GM12878 (cell line): ENCODE measurements around the gene HS1BP3. TPM values are rescaled to one million over a fixed set of nuclear protein-coding genes. Genes with fewer than 3 reads are reported as not detected.

ENCODE experiments used
- ATAC-seq: fragments of 200-7000 bp; cut with Tn5 transposase; 3 replicates; pipeline ENCODE4 v1.9.1; 2020; ENCODE audit warnings: mild to moderate bottlenecking, moderate library complexity
- BruUV-seq: library from RNA; stranded (reverse); fragments of 400-500 nt; replicated peaks from 2 replicates; lab custom pipeline; 2021; lab: Mats Ljungman, UMichigan
- CTCF ChIA-PET: fragments of 300-600 bp; sonication (Branson Sonifier 250); formaldehyde crosslinking; extraction: SDS; loops from one replicate; lab custom pipeline; 2021; ENCODE audit warnings: inconsistent platforms; lab: Yijun Ruan, JAX
- POLR2A ChIA-PET: fragments of 350-600 bp; formaldehyde crosslinking; extraction: SDS; loops from one replicate; lab custom pipeline; 2021; ENCODE audit warnings: inconsistent platforms; lab: Charles Lee
- RAD21 ChIA-PET: fragments of 300-600 bp; sonication (Branson Sonifier 250); formaldehyde crosslinking; loops from one replicate; lab custom pipeline; 2023; ENCODE audit warnings: antibody characterized with exemption; ENCODE audit not compliant: unreplicated experiment; lab: Charles Lee
- SMC1A ChIA-PET: fragments of 300-600 bp; sonication (Branson Sonifier 250); formaldehyde crosslinking; loops from one replicate; lab custom pipeline; 2023; ENCODE audit not compliant: unreplicated experiment, uncharacterized antibody; lab: Charles Lee
- DNase-seq: peaks from one replicate; pipeline ENCODE4 v3.0.0-alpha.2; 2011; ENCODE audit warnings: low read depth, low spot score
- FAIRE-seq: peaks from 3 replicates; lab custom pipeline; 2011; peaks lifted over from hg19 to GRCh38; lab: Jason Lieb, UNC
- H2AFZ ChIP-seq: 2 replicates; pipeline ENCODE4 v1.6.0; 2011; ENCODE audit warnings: low read depth, low read length, control low read depth; ENCODE audit not compliant: control insufficient read depth
- H3K27ac ChIP-seq: 2 replicates; pipeline ENCODE4 v1.5.1; 2011; ENCODE audit warnings: control low read depth; ENCODE audit not compliant: control insufficient read depth, insufficient read depth
- H3K27me3 ChIP-seq, 2 experiments: replicated peaks in 1 of 2; 2 replicates each; pipeline versions ENCODE4 v1.6.0 to v1.6.1; 2011; ENCODE audit warnings: low read length in 1 of 2; ENCODE audit not compliant: control insufficient read depth in 2 of 2, insufficient read depth in 2 of 2
- H3K36me3 ChIP-seq, 2 experiments: 2 replicates each; pipeline ENCODE4 v1.5.1; 2011; ENCODE audit warnings: low read length in 1 of 2; ENCODE audit not compliant: control insufficient read depth in 2 of 2, insufficient read depth in 2 of 2
- H3K4me1 ChIP-seq: 2 replicates; pipeline ENCODE4 v1.6.1; 2011; ENCODE audit warnings: mild to moderate bottlenecking, low read length, moderate library complexity, mixed read lengths; ENCODE audit not compliant: control insufficient read depth, insufficient read depth
- H3K4me2 ChIP-seq: 2 replicates; pipeline ENCODE4 v1.6.0; 2011; ENCODE audit warnings: control low read depth; ENCODE audit not compliant: control insufficient read depth, insufficient read depth
- H3K4me3 ChIP-seq: fragments of 200-600 bp; sonication (generic); 2 replicates; pipeline ENCODE4 v1.5.1; 2016
- H3K79me2 ChIP-seq: 2 replicates; pipeline ENCODE4 v1.6.0; 2011; ENCODE audit warnings: low read length; ENCODE audit not compliant: control insufficient read depth, insufficient read depth
- H3K9ac ChIP-seq: 2 replicates; pipeline ENCODE4 v1.8.0; 2011; ENCODE audit warnings: low read length, control low read depth, mixed read lengths; ENCODE audit not compliant: control insufficient read depth, insufficient read depth
- H3K9me3 ChIP-seq: replicated peaks from 3 replicates; pipeline ENCODE4 v1.5.1; 2011; ENCODE audit warnings: mild to moderate bottlenecking, low read length; ENCODE audit not compliant: control insufficient read depth, insufficient read depth
- H4K20me1 ChIP-seq: 2 replicates; pipeline ENCODE4 v1.6.0; 2011; ENCODE audit not compliant: control insufficient read depth, insufficient read depth
- EED ChIP-seq: sonication (generic); IDR thresholded peaks from 2 replicates; pipeline ENCODE4 v1.6.1; 2016; ENCODE audit warnings: antibody characterized with exemption, low read depth
- MTA2 ChIP-seq: fragments of 450-650 bp; IDR thresholded peaks from 2 replicates; pipeline ENCODE4 v1.6.1; 2016; ENCODE audit warnings: low read depth, mild to moderate bottlenecking, moderate library complexity
- NRF1 ChIP-seq: conservative IDR thresholded peaks from 2 replicates; pipeline ENCODE4 v1.6.1; 2011; ENCODE audit warnings: mild to moderate bottlenecking, low read depth, low read length, improper control_type of control experiment
- RAD51 ChIP-seq: fragments of 450-650 bp; IDR thresholded peaks from 2 replicates; pipeline ENCODE4 v1.6.1; 2016; ENCODE audit warnings: moderate library complexity, mild to moderate bottlenecking, inconsistent platforms
- RCOR1 ChIP-seq: conservative IDR thresholded peaks from 2 replicates; pipeline ENCODE4 v1.6.1; 2012; ENCODE audit warnings: low read depth, low read length, improper control_type of control experiment
- SMARCA5 ChIP-seq: fragments of 450-650 bp; IDR thresholded peaks from 2 replicates; pipeline ENCODE4 v1.6.1; 2017; ENCODE audit warnings: mild to moderate bottlenecking
- SUPT20H ChIP-seq: IDR thresholded peaks from 2 replicates; pipeline ENCODE4 v1.6.1; 2011; ENCODE audit warnings: low read depth, mild to moderate bottlenecking, low read length, moderate library complexity, borderline replicate concordance; ENCODE audit not compliant: control insufficient read depth
- YBX1 ChIP-seq: fragments of 450-650 bp; IDR thresholded peaks from 2 replicates; pipeline ENCODE4 v1.6.1; 2016; ENCODE audit warnings: antibody characterized with exemption
- ZNF207 ChIP-seq: fragments of 450-650 bp; IDR thresholded peaks from 2 replicates; pipeline ENCODE4 v1.6.1; 2014; ENCODE audit warnings: antibody characterized with exemption, mild to moderate bottlenecking, borderline replicate concordance
- WGBS: methylation state at CpG from one replicate; pipeline ENCODE4 v1.1.6; 2016; ENCODE audit warnings: low lambda C conversion rate; ENCODE audit not compliant: insufficient replicate concordance, insufficient coverage; ENCODE audit errors: missing lambda C conversion rate; 5-methylcytosine and 5-hydroxymethylcytosine counted together
- in situ Hi-C: fragments of 300-500 bp; cut with MboI; formaldehyde crosslinking; loops from 9 replicates; pipeline ENCODE4 v1.14.3; 2018; ENCODE audit warnings: mixed read lengths
- intact Hi-C: fragments of 100-400 bp; cut with micrococcal nuclease; formaldehyde crosslinking; loops from one replicate; pipeline ENCODE4 v1.14.2; 2022; ENCODE audit not compliant: unreplicated experiment
- polyA plus RNA-seq, 11 experiments: library from polyadenylated mRNA; depleted of rRNA in 4 of 11; unstranded in 6 of 11; stranded (reverse) in 5 of 11; fragments of >200 nt; fragmentation: Nextera tagmentation in 4 of 11; fragmentation: Illumina TruSeq in 1 of 11; extraction: Ambion mirVana in 4 of 11; extraction: Trizol in 1 of 11; gene quantifications; 1 replicate in 1 of 11; 2 replicates in 10 of 11; pipeline versions ENCODE4 v1.2.1 to v1.2.3, GENCODE V29; 2011 to 2016; ENCODE audit warnings: inconsistent platforms in 2 of 11, missing spikeins in 2 of 11, low read depth in 1 of 11
- total RNA-seq, 4 experiments: library from RNA; depleted of rRNA in 3 of 4; stranded (reverse); fragments of >200 nt in 3 of 4; fragmentation: Illumina TruSeq in 1 of 4; extraction: Trizol in 1 of 4; gene quantifications; 2 replicates each; pipeline versions ENCODE4 v1.2.1 to v1.2.3, GENCODE V29; 2013 to 2021
- TF ChIP-seq, protein P1 (sequence below): IDR thresholded peaks from 2 replicates; pipeline ENCODE4 v1.6.1; 2011; ENCODE audit warnings: borderline replicate concordance, low read depth, mild to moderate bottlenecking, moderate library complexity, low read length; ENCODE audit not compliant: insufficient read depth, poor library complexity, severe bottlenecking
- TF ChIP-seq, protein P2 (sequence below), 3 experiments: IDR thresholded peaks in 2 of 3; conservative IDR thresholded peaks in 1 of 3; 2 replicates each; pipeline ENCODE4 v1.5.1; 2011; ENCODE audit warnings: low read depth in 3 of 3, low read length in 3 of 3, mild to moderate bottlenecking in 3 of 3, control low read depth in 2 of 3, moderate library complexity in 2 of 3, inconsistent platforms in 1 of 3, mixed read lengths in 1 of 3; ENCODE audit not compliant: control insufficient read depth in 2 of 3, insufficient read depth in 1 of 3; ENCODE audit errors: extremely low read depth in 1 of 3
- TF ChIP-seq, protein P3 (sequence below): IDR thresholded peaks from 2 replicates; pipeline ENCODE4 v1.6.1; 2012; ENCODE audit warnings: mild to moderate bottlenecking, low read depth, low read length
- TF ChIP-seq, protein P4 (sequence below): IDR thresholded peaks from 2 replicates; pipeline ENCODE4 v1.6.1; 2012; ENCODE audit warnings: low read depth, low read length, improper control_type of control experiment

HS1BP3 gene
- total and polyA plus RNA-seq, 10 of the 15 experiments (the other 5 are each of a cell fraction or from before 2014, with no cell fraction given): 0.47 to 7.2 (median 4.6) TPM

DNA sequence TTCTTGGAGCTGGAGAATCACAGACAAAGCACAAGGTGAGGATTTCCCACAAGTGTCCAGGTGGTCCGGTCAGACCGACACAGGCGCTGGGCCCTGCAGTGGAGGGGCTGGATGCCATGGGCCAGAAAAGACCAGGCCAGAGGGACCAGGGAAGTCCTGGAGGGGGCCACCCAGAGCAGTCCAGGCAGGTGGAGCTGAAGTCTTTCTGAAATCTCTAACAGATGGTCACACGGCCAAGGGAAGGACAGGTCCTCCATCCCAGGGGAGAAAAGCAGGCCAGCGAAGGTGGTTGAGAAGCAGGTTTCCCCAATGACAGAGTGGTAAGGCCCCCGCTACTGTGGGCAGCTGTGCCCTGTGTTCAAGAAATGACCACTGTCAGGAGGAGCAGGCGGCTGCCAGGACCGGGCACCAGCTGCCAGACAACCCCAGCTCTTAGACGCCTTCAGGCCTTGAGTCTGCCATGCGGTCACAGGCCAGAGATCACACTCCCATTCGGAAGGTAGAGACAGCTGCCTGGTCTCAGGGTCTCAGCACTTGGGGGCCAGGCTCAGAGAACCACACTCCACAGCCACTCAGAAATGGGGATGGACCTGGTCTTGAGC, 25.9 kb downstream of the HS1BP3 start:
- intact Hi-C loops (no loop called here), in situ Hi-C loops (no loop called here)
- no peaks in the 10 kb centered on the region for H3K9me3 ChIP-seq
- no peaks in the 10 kb centered on the region for H3K27me3 ChIP-seq
- H3K36me3 ChIP-seq: no peaks in the 10 kb centered on the region
- no TSS peak for BruUV-seq
- no peak for ATAC-seq
- FAIRE-seq: no peak
- POLR2A ChIA-PET: interaction anchor here (1.2 kb wide), 1 partner anchor 9 kb away, joined by 3 read pairs; no protein-coding TSS in a partner anchor
- no peaks in the 10 kb centered on the region for H3K79me2 ChIP-seq
- no peaks in the 10 kb centered on the region for H4K20me1 ChIP-seq
- CTCF ChIA-PET: no interaction called here
- no peak overlapping the region for H3K4me3 ChIP-seq
- WGBS: 68% methylated on average over 11 of the region's 11 CpGs
- DNase-seq: no peak
- H2AFZ ChIP-seq: no peak overlapping the region
- RAD21 ChIA-PET: interaction anchor here (0.6 kb wide), 1 partner anchor 17 kb away, joined by 3 read pairs; no protein-coding TSS in a partner anchor
- H3K9ac ChIP-seq: no peak overlapping the region
- no peak overlapping the region for H3K4me2 ChIP-seq
- H3K4me1 ChIP-seq: no peaks in the 10 kb centered on the region
- SMC1A ChIA-PET: no interaction called here
- H3K27ac ChIP-seq: no peak overlapping the region
- TF ChIP-seq SMARCA5 (no peak), EED (no peak), RAD51 (no peak), MTA2 (no peak), ZNF207 (no peak), RCOR1 (no peak), NRF1 (no peak), YBX1 (no peak), SUPT20H (no peak)
- TF ChIP-seq, protein P1, sequence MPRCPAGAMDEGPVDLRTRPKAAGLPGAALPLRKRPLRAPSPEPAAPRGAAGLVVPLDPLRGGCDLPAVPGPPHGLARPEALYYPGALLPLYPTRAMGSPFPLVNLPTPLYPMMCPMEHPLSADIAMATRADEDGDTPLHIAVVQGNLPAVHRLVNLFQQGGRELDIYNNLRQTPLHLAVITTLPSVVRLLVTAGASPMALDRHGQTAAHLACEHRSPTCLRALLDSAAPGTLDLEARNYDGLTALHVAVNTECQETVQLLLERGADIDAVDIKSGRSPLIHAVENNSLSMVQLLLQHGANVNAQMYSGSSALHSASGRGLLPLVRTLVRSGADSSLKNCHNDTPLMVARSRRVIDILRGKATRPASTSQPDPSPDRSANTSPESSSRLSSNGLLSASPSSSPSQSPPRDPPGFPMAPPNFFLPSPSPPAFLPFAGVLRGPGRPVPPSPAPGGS: no peak
- TF ChIP-seq, protein P2, sequence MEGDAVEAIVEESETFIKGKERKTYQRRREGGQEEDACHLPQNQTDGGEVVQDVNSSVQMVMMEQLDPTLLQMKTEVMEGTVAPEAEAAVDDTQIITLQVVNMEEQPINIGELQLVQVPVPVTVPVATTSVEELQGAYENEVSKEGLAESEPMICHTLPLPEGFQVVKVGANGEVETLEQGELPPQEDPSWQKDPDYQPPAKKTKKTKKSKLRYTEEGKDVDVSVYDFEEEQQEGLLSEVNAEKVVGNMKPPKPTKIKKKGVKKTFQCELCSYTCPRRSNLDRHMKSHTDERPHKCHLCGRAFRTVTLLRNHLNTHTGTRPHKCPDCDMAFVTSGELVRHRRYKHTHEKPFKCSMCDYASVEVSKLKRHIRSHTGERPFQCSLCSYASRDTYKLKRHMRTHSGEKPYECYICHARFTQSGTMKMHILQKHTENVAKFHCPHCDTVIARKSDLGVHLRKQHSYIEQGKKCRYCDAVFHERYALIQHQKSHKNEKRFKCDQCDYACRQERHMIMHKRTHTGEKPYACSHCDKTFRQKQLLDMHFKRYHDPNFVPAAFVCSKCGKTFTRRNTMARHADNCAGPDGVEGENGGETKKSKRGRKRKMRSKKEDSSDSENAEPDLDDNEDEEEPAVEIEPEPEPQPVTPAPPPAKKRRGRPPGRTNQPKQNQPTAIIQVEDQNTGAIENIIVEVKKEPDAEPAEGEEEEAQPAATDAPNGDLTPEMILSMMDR (IDR thresholded peaks at IDR 0.05 in 2 of 3, conservative IDR thresholded peaks at IDR 0.05 in 1 of 3; ENCODE audit: control insufficient read depth in 2 of 3, extremely low read depth in 1 of 3, insufficient read depth in 1 of 3, low read depth in 3 of 3, low read length in 3 of 3): no peak
- TF ChIP-seq, protein P3, sequence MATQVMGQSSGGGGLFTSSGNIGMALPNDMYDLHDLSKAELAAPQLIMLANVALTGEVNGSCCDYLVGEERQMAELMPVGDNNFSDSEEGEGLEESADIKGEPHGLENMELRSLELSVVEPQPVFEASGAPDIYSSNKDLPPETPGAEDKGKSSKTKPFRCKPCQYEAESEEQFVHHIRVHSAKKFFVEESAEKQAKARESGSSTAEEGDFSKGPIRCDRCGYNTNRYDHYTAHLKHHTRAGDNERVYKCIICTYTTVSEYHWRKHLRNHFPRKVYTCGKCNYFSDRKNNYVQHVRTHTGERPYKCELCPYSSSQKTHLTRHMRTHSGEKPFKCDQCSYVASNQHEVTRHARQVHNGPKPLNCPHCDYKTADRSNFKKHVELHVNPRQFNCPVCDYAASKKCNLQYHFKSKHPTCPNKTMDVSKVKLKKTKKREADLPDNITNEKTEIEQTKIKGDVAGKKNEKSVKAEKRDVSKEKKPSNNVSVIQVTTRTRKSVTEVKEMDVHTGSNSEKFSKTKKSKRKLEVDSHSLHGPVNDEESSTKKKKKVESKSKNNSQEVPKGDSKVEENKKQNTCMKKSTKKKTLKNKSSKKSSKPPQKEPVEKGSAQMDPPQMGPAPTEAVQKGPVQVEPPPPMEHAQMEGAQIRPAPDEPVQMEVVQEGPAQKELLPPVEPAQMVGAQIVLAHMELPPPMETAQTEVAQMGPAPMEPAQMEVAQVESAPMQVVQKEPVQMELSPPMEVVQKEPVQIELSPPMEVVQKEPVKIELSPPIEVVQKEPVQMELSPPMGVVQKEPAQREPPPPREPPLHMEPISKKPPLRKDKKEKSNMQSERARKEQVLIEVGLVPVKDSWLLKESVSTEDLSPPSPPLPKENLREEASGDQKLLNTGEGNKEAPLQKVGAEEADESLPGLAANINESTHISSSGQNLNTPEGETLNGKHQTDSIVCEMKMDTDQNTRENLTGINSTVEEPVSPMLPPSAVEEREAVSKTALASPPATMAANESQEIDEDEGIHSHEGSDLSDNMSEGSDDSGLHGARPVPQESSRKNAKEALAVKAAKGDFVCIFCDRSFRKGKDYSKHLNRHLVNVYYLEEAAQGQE: no peak
- TF ChIP-seq, protein P4, sequence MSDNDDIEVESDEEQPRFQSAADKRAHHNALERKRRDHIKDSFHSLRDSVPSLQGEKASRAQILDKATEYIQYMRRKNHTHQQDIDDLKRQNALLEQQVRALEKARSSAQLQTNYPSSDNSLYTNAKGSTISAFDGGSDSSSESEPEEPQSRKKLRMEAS: no peak
